Muscle of arm (tissue), 14 donors: ENCODE measurements around the gene BEX2. TPM values are rescaled to one million over a fixed set of nuclear protein-coding genes. Genes with fewer than 3 reads are reported as not detected.
"Not testable (repeated sequence)": the region's sequence is repeated elsewhere in the genome, so short reads cannot be mapped to it uniquely, and the experiment has no call there.

ENCODE experiments used
- DNase-seq: peaks from one replicate; pipeline ENCODE4 v3.0.0-alpha.2; 2013
- long read RNA-seq, 11 donors: transcript quantifications; one replicate each; lab custom pipeline, GENCODE V29; 2026
- polyA plus RNA-seq, 12 donors: library from polyadenylated mRNA; unstranded; fragments of 120-200 nt; gene quantifications; one replicate each; pipeline ENCODE4 v1.2.1, GENCODE V29; 2013; ENCODE audit not compliant: insufficient read length in 12 of 12

BEX2 gene
- polyA plus RNA-seq: 10 to 100 TPM in 11 of 12 donors, not detected in 1; 26.5 to 76.0 (median 36.4) TPM
- long read RNA-seq, donor 1, transcript BEX2-202 (3 exons, 899 nt): major isoform, 43 of 503 reads
- long read RNA-seq, donor 1, partial matches to known transcripts: 446 of 503 reads
- long read RNA-seq, donor 1, other reads (novel, unspliced or antisense): 11 of 503 reads
- long read RNA-seq, donor 2, transcript BEX2-202 (3 exons, 899 nt): major isoform, 24 of 34 reads
- long read RNA-seq, donor 2, partial matches to known transcripts: 8 of 34 reads
- long read RNA-seq, donor 2, other reads (novel, unspliced or antisense): 0 of 34 reads
- long read RNA-seq, donor 3, transcript BEX2-202 (3 exons, 899 nt): major isoform, 13 of 272 reads
- long read RNA-seq, donor 3, partial matches to known transcripts: 250 of 272 reads
- long read RNA-seq, donor 3, other reads (novel, unspliced or antisense): 6 of 272 reads
- long read RNA-seq, donor 4, transcript BEX2-202 (3 exons, 899 nt): major isoform, 19 of 122 reads
- long read RNA-seq, donor 4, partial matches to known transcripts: 100 of 122 reads
- long read RNA-seq, donor 4, other reads (novel, unspliced or antisense): 0 of 122 reads
- long read RNA-seq, donor 5, transcript BEX2-202 (3 exons, 899 nt): major isoform, 31 of 251 reads
- long read RNA-seq, donor 5, partial matches to known transcripts: 215 of 251 reads
- long read RNA-seq, donor 5, other reads (novel, unspliced or antisense): 0 of 251 reads
- long read RNA-seq, donor 6, transcript BEX2-202 (3 exons, 899 nt): major isoform, 17 of 20 reads
- long read RNA-seq, donor 6, partial matches to known transcripts: 0 of 20 reads
- long read RNA-seq, donor 6, other reads (novel, unspliced or antisense): 0 of 20 reads
- long read RNA-seq, donor 7, transcript BEX2-202 (3 exons, 899 nt): major isoform, 11 of 271 reads
- long read RNA-seq, donor 7, partial matches to known transcripts: 259 of 271 reads
- long read RNA-seq, donor 7, other reads (novel, unspliced or antisense): 0 of 271 reads
- long read RNA-seq, donor 8, transcript BEX2-202 (3 exons, 899 nt): major isoform, 29 of 221 reads
- long read RNA-seq, donor 8, partial matches to known transcripts: 184 of 221 reads
- long read RNA-seq, donor 8, other reads (novel, unspliced or antisense): 6 of 221 reads
- long read RNA-seq, donor 9, transcript BEX2-202 (3 exons, 899 nt): major isoform, 12 of 262 reads
- long read RNA-seq, donor 9, partial matches to known transcripts: 247 of 262 reads
- long read RNA-seq, donor 9, other reads (novel, unspliced or antisense): 0 of 262 reads
- long read RNA-seq, donor 10, transcript BEX2-202 (3 exons, 899 nt): major isoform, 17 of 21 reads
- long read RNA-seq, donor 10, partial matches to known transcripts: 0 of 21 reads
- long read RNA-seq, donor 10, other reads (novel, unspliced or antisense): 0 of 21 reads
- long read RNA-seq, donor 11, transcript BEX2-202 (3 exons, 899 nt): major isoform, 16 of 327 reads
- long read RNA-seq, donor 11, partial matches to known transcripts: 301 of 327 reads
- long read RNA-seq, donor 11, other reads (novel, unspliced or antisense): 9 of 327 reads

DNA sequence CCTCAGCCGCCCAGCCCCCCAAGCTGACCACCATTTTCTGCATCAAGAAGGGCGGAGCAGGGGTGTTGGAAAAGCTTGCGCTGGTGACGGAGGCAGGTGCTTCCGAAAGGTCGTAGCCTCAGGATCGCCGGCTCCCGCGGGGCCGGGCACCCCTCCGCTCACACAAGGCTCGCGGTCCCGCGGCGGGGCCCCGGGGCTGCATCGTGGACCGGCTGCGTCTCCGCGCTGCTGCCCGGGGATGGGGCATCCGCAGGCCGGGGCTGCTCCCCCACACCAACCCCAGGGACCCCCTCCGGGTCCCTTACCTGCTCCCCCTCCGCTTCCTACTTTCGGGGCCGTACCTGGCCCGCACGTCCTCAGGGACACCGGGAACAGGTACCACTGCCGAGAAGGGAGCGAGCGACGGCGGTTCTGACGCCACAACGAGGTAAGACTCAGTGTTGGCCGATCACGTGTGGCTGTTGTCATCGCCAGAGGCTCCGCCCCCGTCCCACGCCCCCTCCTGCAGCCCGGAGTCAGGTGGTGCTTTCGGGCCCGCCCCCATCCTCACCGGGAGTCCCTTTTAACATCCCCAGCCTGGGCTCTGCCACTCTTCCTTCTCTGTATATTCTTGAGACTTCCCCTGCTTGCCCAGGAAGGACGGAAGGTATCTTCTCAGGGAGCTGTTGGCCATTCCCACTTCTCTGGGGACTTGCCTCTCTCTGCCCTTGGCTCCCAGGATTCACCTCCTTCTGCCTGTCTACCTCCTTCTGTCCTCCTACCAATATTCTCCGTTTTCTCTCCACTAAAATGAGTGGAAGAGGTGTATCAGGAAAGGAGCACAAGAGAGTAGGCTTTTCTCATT lies at the start of gene BEX2:
Gene BEX2, minus strand, starts transcription at position 436 of the 844 bp plus-strand sequence. CDS start 1,014 bp downstream, outside the sequence.
- peak; percentile 15 for DNase-seq

DNA sequence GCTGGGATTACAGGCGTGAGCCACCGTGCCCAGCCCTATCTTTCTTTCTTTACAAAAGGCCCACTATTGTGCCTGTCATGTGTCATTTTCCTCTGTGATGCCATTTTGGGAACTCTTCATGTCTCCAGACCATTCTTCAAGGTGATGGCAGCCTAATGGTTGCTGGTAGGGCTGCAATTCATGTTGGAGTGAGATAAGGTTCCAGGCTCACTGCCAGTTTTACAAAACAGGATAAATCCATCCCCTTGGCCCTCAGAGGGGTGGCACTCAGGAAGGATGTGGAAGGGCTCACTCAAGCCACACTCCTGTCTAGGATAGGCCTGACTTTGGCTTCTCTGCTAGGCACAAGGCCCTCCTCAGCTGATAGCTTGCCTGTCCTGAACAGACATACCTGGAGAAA lies 49.3 kb upstream of the BEX2 start:
- no peak for DNase-seq

DNA sequence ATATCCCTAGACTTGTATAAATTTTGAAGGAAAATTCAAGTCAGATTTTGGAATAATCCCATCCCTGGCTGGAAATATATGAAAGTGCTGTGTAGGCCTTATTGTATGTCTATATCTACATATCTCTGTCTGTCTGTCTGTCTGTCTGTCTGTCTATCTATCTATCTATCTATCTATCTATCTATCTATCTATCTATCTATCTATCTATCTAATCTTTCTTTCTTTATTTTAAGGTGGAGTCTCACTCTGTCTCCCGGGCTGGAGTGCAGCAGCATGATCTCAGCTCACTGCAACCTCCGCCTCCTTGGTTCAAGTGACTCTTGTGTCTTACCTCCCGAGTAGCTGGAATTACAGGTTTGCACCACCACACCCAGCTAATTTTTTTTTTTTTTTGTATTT lies 48.8 kb upstream of the BEX2 start:
- DNase-seq: not testable (repeated sequence)

- DNase-seq: no peak
These were observed 47.1 kb upstream of the BEX2 start for GRCh38 chrX:103357871-103358270.

- peak; percentile 58 for DNase-seq
These were observed 46.1 kb upstream of the BEX2 start for GRCh38 chrX:103356858-103357257.

GRCh38 chrX:103356130-103356798 lies 45.5 kb upstream of the BEX2 start, which contains the start of gene TCEAL9:
Gene TCEAL9 (plus strand): TSS chrX:103356506. CDS start chrX:103357685, 1,179 bp downstream.
- peak; percentile 86 for DNase-seq

GRCh38 chrX:103347682-103348397 lies 37.0 kb upstream of the BEX2 start:
- DNase-seq: no peak

DNA sequence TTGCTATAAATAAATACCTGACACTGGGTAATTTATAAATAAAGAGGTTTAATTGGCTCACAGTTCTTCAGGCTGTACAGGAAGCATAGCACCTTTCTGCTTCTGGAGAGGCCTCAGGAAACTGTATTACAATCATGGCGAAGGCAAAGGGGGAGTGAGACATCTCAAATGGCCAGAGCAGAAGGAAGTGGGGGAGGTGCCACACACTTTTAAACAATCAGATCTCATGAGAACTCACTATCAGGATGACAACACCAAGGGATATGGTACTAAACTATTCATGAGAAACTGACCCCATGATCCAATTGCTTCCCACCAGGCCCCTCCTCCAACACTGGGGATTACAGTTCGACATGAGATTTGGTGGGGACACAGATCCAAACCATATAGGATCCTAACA lies 33.8 kb upstream of the BEX2 start:
- no peak for DNase-seq

DNA sequence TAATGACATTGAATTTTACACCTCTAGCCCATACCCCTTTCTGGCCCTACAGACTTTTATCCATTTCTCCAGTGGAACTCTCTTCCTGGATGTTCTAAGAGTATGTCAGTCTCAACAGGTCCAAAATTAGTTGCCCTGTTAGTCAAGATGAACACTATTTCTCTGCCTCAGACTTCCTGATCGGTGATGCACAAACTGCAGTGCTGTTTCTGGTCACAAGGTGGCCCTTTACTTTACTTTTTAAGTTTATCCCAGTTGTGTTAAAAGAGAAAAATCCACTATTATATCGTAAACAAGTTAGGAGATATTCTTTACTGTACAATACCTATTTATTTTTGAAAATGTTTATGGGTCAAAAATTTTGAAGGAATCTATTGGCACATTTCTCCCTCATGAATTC lies 32.3 kb upstream of the BEX2 start:
- DNase-seq: peak; percentile 38

GRCh38 chrX:103338663-103339062 lies 27.9 kb upstream of the BEX2 start:
- DNase-seq: no peak

DNA sequence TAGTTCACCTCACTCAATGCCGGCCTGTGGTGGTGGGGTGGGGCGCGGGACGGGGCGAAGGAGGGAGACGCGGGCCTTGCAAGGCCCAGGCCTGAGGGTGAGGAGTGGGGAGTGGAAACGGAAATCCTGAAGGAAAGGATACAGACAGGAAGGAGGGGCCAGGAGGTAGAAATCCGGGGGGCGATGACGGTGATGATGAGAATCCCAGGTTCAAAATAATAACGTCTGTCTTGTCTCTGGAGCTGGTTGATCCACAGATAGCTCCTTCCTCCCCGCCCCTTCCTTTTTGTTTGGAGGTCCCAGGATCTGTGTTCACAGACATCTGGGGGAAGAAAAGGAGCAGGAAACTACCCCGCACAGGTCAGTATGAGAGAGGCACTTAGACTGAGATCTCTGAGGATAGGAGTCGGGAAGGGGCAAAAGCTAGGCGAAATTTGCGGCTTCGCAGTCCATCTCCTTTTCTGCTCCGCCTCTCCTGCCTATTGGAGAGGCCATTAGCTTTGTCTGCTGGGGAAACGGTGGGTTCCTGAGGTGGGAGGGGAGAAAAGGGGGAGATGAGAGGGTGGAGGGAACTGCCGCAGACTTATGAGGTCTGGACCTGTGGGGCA lies 20.0 kb upstream of the BEX2 start:
- DNase-seq: peak; percentile 47

DNA sequence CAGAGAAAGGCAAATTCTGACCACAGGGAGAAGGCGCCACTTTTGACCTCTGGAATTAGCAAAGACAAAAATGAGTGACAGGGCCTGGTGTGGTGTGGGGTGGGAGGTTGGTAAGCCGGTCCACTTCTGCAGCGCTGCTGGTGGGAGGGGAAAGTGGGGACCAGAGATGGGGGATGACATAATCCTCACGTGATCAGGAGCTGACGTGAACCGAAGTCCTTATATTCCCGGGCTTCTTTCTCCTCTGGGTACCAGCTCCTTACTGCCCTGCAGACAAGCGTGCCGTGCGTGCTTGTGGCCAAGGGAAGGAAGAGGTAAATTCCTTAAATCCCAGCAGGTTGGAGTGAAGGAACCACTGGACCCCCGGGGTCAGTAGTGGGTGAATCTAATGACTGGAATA lies 19.2 kb upstream of the BEX2 start, which contains the start of gene TCEAL7:
Gene TCEAL7, plus strand, starts transcription at position 249 of the 400 bp plus-strand sequence. CDS start 1,165 bp downstream, outside the sequence.
- peak; percentile 80 for DNase-seq

- DNase-seq: no peak
These were observed 600 bp upstream of the BEX2 start for GRCh38 chrX:103311399-103311780.

GRCh38 chrX:103309860-103310554 lies 783 bp downstream of the BEX2 start:
- no peak for DNase-seq

DNA sequence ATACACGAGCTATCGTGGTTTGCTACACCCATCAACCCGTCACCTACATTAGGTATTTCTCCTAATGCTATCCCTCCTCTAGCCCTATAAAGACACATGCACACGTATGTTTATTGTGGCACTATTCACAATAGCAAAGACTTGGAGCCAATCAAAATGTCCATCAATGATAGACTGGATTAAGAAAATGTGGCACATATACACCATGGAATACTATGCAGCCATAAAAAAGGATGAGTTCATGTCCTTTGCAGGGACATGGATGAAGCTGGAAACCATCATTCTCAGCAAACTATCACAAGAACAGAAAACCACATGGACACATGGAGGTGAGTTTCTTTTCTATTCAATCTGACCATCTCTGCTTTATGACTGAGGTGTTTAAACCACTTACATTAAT lies 5.1 kb downstream of the BEX2 start:
- DNase-seq: not testable (repeated sequence)

DNA sequence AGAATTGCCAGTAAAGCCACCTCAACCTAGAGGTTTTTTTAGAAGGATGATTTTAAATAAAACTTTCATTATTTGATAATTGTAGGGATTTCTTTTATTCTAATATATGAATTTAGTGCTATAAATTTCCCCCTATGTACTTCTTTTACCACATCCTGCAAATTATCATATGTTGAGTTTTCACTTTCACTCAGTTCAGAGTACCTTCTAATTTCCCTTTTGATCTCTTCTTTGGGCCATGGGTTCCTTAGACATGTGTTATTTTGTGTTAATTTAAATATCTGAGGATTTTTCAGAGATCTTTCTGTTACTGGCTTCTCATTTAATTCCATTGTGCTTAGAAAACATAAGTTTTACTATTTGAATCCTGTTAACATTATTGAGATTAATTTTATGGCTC lies 6.1 kb downstream of the BEX2 start:
- DNase-seq: no peak

- DNase-seq: no peak
These were observed 17.7 kb downstream of the BEX2 start for GRCh38 chrX:103293118-103293517.

DNA sequence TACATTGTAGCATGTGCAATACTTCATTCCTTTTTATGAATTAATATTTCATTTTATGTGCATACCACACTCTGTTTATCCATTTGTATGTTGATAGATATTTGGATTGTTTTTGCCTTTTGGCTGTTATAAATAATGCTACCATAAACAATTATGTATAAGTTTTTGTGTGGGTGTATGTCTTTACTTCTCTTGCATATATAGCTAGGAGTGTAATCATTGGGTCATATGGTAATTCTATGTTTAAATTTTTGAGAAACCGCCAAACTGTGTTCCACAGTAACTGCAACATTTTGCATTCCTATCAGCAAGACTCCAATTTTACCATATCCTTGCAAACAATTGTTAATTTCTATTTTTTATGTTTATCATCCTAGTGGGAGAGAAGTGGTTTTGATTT lies 31.2 kb downstream of the BEX2 start:
- no peak for DNase-seq
